Epithelial cell of esophagus (primary cell): ENCODE measurements around the gene LGALS4.
"Not testable (repeated sequence)": the region's sequence is repeated elsewhere in the genome, so short reads cannot be mapped to it uniquely, and the experiment has no call there.

Experiments
- DNase-seq: peaks from one replicate; pipeline ENCODE4 v3.0.0; 2010; ENCODE audit warnings: low read depth
- H3K4me3 ChIP-seq: 2 replicates; pipeline ENCODE4 v1.5.1; 2011; ENCODE audit warnings: mild to moderate bottlenecking, low read length, control low read depth
- TF ChIP-seq, protein P1 (sequence below): IDR thresholded peaks from 2 replicates; pipeline ENCODE4 v1.5.1; 2011; ENCODE audit warnings: low read depth, mild to moderate bottlenecking, low read length, control low read depth, inconsistent platforms; ENCODE audit not compliant: insufficient read depth; ENCODE audit errors: missing control alignments

Gene LGALS4

GRCh38 chr19:38796154-38796553, 16.6 kb downstream of the LGALS4 start:
- H3K4me3 ChIP-seq = no peak overlapping the region
- TF ChIP-seq, protein P1, sequence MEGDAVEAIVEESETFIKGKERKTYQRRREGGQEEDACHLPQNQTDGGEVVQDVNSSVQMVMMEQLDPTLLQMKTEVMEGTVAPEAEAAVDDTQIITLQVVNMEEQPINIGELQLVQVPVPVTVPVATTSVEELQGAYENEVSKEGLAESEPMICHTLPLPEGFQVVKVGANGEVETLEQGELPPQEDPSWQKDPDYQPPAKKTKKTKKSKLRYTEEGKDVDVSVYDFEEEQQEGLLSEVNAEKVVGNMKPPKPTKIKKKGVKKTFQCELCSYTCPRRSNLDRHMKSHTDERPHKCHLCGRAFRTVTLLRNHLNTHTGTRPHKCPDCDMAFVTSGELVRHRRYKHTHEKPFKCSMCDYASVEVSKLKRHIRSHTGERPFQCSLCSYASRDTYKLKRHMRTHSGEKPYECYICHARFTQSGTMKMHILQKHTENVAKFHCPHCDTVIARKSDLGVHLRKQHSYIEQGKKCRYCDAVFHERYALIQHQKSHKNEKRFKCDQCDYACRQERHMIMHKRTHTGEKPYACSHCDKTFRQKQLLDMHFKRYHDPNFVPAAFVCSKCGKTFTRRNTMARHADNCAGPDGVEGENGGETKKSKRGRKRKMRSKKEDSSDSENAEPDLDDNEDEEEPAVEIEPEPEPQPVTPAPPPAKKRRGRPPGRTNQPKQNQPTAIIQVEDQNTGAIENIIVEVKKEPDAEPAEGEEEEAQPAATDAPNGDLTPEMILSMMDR = no peak
- no peak for DNase-seq

DNA sequence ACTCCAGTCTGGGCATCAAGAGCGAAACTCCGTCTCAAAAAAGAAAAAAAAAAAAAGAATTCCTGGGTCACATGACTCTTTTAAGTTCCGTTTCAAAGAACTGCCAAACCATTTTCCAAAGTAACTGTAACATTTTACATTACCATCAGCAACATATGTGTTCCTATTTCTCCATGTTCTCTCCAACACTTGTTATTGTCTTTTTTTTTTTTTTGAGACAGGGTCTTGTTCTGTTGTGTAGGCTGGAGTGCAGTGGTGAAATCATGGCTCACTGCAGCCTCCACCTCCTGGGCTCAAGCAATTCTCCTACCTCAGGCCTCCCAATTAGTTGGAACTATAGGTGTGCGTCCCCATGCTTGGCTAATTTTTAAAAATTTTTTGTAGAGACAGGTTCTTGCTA, 17.2 kb downstream of the LGALS4 start:
- H3K4me3 ChIP-seq = no peak overlapping the region
- TF ChIP-seq, protein P1 = no peak
- DNase-seq = no peak

GRCh38 chr19:38793671-38794070, 19.1 kb downstream of the LGALS4 start:
- TF ChIP-seq, protein P1 = no peak
- DNase-seq = no peak
- no peak overlapping the region for H3K4me3 ChIP-seq

GRCh38 chr19:38793177-38793576, 19.6 kb downstream of the LGALS4 start:
- peak; percentile 97 for DNase-seq
- TF ChIP-seq, protein P1 = no peak
- H3K4me3 ChIP-seq = no peak overlapping the region

DNA sequence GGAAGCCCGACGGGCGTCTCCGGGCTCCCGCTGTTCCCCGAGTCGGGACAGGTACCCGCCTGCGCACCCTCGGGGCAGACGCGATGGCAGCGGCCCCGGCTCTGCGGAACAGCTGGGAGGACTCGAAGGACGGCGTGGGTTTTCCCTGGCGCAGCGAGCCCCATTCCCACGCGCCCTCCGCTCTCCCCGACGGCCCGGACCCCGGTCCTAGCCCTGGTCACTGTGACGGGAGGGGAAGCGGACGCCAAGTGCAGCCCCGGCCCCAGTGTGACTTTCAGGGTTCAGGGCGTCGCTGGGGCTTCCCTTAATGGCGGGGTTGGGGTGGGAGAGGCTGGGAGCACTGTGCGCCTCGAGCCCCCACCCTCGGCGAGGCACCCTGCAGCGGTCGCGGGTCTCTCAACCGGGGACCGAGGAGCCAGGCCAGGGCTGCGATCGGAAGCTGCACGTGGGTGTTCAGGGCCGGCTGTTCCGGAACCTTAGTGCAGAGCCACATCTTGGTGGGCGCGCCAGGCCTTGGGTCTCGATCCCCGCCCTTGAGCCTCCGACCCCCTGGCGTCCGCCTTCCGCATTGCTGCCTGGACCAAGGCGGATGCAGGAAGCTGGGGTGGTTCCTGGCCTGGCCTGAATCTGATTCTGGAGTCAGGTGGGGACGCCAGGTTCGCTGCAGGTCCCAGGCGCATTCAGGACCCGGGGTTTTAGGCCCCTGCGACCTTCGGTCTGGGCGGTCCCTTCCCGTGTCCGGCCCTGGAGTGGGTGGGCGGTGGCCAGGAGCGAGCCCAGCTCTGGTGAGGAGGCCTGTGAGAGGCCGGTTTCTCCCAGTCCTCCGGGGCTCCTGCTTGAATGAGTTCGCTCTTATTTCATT, 20.3 kb downstream of the LGALS4 start:
- TF ChIP-seq, protein P1 = peak; percentile 33
- peak overlapping the region; percentile 14 for H3K4me3 ChIP-seq
- DNase-seq = peak; percentile 38

DNA sequence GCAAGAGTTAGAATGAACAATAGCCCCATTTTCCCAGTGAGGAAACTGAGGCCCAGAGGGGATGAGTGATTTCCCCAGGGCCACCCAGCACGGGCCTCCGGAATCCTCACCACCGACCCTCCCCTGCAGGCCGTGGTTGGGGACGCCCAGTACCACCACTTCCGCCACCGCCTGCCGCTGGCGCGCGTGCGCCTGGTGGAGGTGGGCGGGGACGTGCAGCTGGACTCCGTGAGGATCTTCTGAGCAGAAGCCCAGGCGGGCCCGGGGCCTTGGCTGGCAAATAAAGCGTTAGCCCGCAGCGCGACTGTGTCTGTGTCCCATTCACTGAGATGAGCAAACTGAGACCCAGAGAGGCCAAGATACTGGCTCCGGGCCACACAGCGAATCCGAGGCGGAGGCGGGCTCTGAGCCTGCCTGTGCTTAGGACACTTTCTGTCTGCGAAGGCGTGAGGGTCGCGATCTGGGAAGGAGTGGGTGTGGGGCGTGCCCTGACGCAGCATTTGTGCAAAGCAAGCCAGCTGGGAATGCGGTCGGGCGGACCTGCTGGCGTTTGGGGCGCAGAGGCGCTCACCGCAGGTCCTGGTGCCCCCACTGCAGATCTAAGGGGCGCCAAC, 21.2 kb downstream of the LGALS4 start:
- not testable (repeated sequence) for H3K4me3 ChIP-seq, DNase-seq

DNA sequence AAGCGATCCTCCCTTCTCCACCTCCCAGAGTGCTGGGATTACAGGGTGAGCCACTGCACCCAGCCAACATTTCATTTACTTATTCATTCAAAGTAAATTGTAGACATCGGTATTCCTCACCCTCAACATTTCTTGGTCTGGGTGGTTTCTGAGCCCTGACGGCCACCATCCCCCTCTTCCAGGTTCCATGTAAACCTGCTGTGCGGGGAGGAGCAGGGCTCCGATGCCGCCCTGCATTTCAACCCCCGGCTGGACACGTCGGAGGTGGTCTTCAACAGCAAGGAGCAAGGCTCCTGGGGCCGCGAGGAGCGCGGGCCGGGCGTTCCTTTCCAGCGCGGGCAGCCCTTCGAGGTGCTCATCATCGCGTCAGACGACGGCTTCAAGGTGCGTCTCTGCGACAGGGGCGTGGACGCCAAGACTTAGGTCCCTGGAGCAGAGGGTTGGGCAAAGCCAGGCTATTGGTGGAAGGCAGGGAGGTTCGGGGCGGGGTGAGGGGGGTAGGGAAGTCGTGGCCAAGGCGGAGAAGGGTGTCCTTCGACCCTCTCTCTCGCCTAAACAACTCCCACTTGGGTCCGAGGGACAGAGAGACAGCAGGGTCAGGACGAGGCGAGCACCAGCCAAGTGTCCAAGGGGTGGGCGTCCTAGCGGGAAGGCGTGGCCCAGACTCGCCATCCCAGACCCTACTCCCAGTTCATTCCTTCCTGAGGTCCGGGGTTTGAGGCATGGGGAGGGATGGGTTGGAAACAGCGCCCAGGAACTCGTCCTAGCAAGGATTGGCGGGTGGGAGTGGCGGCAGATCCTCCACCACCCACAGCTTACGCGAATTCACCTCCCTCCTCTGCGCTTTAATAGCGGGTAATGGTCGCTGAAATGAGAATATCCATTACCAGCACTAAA, 22.0 kb downstream of the LGALS4 start:
- not testable (repeated sequence) for DNase-seq
- peak overlapping the region; percentile 34 for H3K4me3 ChIP-seq
